GM18873 (cell line): ENCODE data around the gene MAP4K2.
A peak's percentile ranks its signal among the peaks of the same experiment; 100 is the strongest.
"Not testable (repeated sequence)": the region's sequence is repeated elsewhere in the genome, so short reads cannot be mapped to it uniquely, and the experiment has no call there.

Experiments used
- ATAC-seq: cut with Tn5 transposase; IDR thresholded peaks from one replicate; pipeline ENCODE4 v1.9.1; 2021; ENCODE audit warnings: mild to moderate bottlenecking, moderate library complexity, moderate number of reproducible peaks; ENCODE audit not compliant: unreplicated experiment, low FRiP score

Gene MAP4K2

GRCh38 chr11:64815433-64815832, 12.4 kb upstream of the MAP4K2 start:
- not testable (repeated sequence) for ATAC-seq

- peak; percentile 40 for ATAC-seq
These were observed 11.7 kb upstream of the MAP4K2 start for GRCh38 chr11:64814712-64815187.

GRCh38 chr11:64813826-64814225, 10.8 kb upstream of the MAP4K2 start:
- no peak for ATAC-seq

DNA sequence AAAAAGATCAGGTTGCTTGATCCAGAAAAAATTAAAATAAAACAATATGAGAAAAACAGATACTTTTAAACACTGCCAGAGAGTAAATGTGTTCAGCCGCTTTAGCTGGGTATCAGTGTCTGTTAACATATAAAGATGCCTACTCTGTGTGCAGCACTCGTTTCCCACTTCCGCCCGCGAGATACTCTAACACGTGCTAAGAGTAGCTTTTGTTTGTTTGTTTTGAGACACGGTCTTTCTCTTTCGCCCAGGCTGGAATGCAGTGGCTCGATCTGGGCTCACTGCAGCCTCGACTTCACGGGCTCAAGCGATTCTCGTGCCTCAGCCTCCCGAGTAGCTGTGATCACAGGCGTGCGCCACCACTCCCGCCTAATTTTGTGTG, 7.9 kb upstream of the MAP4K2 start:
- ATAC-seq: no peak

- peak; percentile 48 for ATAC-seq
These were observed 7.4 kb upstream of the MAP4K2 start, which contains the start of gene MEN1 for GRCh38 chr11:64810271-64810890. Gene MEN1 (minus strand): TSS chr11:64810551. CDS start chr11:64810109, 442 bp downstream.

- ATAC-seq: no peak
These were observed 6.8 kb upstream of the MAP4K2 start for GRCh38 chr11:64809781-64810241.

DNA sequence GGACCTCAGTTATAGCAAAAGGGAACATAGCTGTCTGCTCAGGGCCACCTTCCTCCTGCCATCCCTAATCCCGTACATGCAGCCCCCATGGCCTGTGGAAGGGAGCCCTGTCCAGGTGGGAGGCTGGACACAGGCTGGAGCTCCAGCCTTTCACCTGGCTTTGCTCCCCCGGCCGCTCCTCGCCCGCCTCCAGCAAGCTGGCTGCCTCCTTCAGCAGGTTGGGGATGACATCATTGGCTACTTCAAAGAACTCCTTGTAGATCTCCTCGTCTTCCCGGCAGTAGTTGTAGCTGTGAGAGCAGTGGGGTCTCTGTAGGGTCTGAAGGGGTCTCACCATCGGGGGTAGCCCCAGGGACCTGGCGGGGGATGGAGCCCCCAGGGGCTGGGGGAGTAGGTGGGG, 2.5 kb upstream of the MAP4K2 start:
- ATAC-seq: no peak

GRCh38 chr11:64804346-64805210, 1.6 kb upstream of the MAP4K2 start:
- ATAC-seq: no peak

- ATAC-seq: no peak
These were observed 882 bp upstream of the MAP4K2 start for GRCh38 chr11:64803846-64804345.

DNA sequence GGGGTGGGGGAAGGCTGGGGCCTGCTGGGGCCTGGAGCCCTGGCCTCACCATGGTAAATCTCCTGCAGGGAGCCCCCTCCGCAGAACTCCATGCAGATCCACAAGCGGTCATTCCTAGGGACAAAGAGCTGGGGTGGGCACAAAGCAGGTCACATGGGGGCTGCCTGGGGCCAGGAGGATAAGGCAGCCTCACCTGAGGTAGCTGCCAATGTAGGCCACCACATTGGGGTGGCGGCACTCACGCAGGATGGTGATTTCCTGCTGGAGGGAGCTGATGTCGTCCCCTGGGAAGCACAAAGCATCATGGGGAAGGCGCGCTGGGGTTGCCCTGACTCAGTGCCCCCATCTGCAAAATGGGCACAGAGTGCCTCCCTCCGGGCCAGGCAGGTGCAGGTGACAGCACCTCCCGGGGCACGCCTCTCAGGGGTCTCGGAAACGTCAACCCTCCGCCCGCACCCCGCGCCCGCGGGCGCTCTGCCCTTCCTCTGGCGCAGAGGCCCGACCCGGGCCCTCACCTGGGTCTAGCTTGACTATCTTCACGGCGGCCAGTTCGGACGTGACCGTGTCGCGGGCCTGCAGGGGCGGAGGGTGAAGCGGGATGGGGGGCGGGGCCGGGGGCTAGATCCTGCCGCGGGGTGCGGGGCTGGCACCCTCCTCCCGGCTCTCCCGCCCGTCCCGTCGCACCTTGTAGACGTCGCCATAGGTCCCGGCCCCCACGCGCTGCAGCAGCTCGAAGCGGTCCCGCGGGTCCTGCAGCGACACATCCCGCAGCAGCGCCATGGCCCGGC, 450 bp downstream of the MAP4K2 start:
- ATAC-seq: no peak

DNA sequence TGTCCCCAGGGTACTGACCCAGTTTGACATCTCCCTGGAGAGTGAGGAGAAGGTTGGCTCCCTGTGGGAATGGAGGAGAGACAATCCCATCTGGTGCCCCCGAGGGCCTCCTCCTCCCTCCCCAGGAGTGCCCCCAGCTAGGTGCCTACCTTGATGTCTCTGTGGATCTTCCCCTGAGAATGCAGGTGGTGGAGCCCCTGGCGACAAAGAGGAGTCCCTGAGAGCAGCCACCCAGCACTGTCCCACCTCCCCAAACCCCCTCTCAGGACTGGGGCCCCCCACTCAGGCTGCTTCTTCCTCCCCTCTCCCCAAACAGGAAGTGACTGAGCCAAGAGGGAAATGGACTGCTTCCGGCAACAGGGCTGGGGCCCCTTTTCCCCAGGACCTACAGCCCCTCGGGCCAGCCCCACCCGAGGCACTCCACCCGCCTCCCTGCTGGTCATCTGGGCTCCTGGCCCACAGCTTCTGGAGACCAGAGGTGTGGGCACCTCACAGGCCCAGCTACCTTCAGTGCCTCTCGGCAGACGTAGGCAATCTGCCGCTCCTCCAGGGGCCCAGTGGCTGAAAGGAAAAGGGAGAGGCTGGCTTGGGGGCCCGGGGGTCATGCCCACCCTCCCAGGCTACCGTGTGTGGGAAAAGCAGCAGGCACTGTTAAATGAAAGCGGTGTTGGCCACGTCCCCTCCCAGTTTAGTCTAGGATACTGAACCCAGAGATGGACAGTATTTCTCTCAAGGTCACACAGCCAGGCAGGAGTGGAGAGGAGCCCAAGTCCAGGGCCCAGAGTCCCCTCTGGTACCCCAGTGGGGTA, 1.2 kb downstream of the MAP4K2 start:
- ATAC-seq: no peak

DNA sequence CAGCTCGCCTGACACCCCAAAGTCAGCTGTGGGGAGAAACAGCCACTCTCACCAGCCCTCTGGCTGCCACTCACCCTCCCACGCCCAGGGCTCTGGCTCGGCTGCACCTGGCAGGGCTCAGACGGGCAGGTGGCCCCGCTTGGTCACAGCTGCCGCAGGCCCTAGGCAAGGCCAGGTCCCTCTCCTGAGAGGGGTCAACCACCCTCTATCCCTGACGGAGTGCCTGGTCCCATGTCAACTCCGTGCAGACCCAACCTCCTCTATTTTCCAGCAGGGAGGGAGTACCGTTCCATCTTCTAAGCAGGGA, 1.9 kb downstream of the MAP4K2 start:
- no peak for ATAC-seq

GRCh38 chr11:64800303-64801157, 2.5 kb downstream of the MAP4K2 start:
- ATAC-seq: no peak

DNA sequence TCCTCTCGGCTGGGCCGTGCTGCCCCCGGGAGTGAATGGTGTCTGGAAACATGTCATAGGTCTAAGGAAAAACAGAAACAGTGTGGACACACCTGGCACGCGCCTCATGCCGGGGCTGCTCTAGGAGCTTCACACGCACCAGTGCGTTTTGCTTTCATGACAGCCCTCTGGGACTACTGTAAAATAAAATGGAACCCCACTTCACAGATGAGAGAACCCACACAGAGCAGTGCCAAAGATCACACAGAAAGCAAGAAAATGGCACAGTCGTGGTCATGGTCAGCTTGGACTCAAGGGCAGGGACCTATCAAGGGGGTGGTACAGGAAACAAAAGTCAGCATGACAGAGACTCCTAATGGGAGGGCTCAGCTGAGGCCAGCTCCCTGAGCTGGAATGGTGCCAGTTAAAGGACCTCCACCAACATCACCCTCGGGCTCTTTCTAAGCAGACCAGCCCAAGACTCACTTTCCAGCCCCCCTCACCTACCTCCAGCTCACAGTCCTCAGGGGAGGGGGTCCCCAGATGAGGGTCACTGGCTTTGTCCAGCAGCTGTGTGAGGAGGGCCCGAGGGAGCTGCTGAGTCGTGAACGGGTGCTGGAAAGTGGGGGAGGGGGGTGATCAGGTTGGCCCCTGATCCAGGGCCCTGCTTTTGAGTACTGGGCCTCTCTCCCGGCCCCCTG, 3.3 kb downstream of the MAP4K2 start:
- ATAC-seq: no peak

DNA sequence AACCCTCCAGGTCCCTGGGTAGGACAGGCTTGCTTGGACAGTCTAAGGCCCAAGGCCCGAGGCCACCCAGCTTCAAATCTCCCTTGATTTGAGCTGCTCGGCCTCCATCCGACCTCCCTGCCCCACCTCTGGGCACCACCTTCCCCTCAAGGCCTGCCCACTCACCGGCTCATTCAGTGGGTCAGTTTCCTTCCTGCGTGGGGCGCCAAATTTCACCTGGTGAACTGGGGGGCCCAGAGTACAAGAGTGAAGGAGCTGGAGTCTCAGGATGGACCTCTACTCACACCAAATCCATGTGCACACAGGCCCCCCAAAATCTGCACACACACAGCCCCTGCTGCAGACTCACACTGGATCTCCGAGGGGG, 3.8 kb downstream of the MAP4K2 start:
- no peak for ATAC-seq

GRCh38 chr11:64796757-64797541, 6.1 kb downstream of the MAP4K2 start:
- no peak for ATAC-seq

DNA sequence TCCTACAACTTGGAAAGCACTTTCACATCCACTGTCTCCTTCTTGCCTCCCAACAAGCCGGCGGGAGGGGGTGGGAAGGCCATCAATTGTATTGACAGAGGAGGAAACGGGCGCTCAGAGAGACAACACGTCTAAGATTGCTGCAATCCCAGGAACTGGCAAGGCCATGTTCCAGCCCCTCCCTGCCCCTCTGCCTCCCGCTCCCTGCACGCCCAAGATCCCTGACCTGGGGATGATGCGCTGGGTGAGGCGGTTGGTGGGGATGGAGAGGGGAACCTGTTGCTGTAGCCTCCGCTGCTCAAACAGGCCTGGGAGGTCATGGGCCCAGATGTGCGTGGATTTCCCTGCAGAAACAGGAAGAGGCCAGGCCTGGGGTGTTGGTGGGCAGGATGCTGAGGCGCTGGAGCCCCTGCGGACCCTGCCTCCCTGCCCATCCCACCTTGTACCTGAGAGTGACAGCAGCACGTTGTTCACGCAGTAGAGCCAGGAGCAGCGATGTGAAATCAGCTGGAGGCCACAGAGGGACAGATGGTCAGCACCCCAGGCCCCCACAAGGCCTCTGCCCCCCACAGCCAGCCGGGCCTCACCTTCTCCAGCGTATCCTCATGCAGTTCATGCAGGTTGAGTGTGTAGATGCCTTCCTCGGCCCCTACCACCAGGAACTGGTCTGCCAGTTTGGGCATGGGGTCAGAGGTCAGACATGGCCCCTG, 6.8 kb downstream of the MAP4K2 start:
- ATAC-seq: no peak
